Keratinocyte (primary cell): ENCODE data around the gene NUAK1. TPM values are rescaled to one million over a fixed set of nuclear protein-coding genes. Genes with fewer than 3 reads are reported as not detected.

ENCODE experiments used
- DNase-seq: peaks from one replicate; pipeline ENCODE4 v3.0.0-alpha.2; 2011; ENCODE audit warnings: low read depth, missing footprints, low spot score
- FAIRE-seq: peaks from 2 replicates; lab custom pipeline; 2011; peaks lifted over from hg19 to GRCh38; lab: Jason Lieb, UNC
- H2AFZ ChIP-seq: 2 replicates; pipeline ENCODE4 v1.6.0; 2012; ENCODE audit warnings: low read length, control low read depth, inconsistent platforms; ENCODE audit not compliant: control insufficient read depth
- H3K27ac ChIP-seq: 2 replicates; pipeline ENCODE4 v1.5.1; 2011; ENCODE audit warnings: low read length; ENCODE audit not compliant: control insufficient read depth, insufficient read depth
- H3K27me3 ChIP-seq: 3 replicates; pipeline ENCODE4 v1.6.0; 2011; ENCODE audit warnings: low read length; ENCODE audit not compliant: control insufficient read depth, insufficient read depth; ENCODE audit errors: extremely low read depth
- H3K36me3 ChIP-seq, 2 experiments: 2 replicates in 1 of 2; 3 replicates in 1 of 2; pipeline ENCODE4 v1.5.1; 2011; ENCODE audit warnings: low read length in 2 of 2, mild to moderate bottlenecking in 1 of 2; ENCODE audit not compliant: control insufficient read depth in 2 of 2, insufficient read depth in 2 of 2; ENCODE audit errors: extremely low read depth in 1 of 2
- H3K4me1 ChIP-seq: 3 replicates; pipeline ENCODE4 v1.5.1; 2011; ENCODE audit warnings: low read length; ENCODE audit not compliant: control insufficient read depth, insufficient read depth; ENCODE audit errors: extremely low read depth
- H3K4me2 ChIP-seq: 3 replicates; pipeline ENCODE4 v1.6.0; 2011; ENCODE audit warnings: low read depth, low read length; ENCODE audit not compliant: control insufficient read depth, insufficient read depth; ENCODE audit errors: extremely low read depth
- H3K4me3 ChIP-seq, 3 experiments: fragments of 200-600 bp in 1 of 3; sonication (generic) in 1 of 3; 2 replicates in 2 of 3; 3 replicates in 1 of 3; pipeline ENCODE4 v1.5.1; 2011 to 2016; ENCODE audit warnings: low read length in 3 of 3, mild to moderate bottlenecking in 3 of 3, control low read depth in 2 of 3, inconsistent platforms in 1 of 3, low read depth in 1 of 3, mixed read lengths in 1 of 3, mixed run types in 1 of 3, moderate library complexity in 1 of 3; ENCODE audit not compliant: control insufficient read depth in 2 of 3, insufficient read depth in 2 of 3; ENCODE audit errors: extremely low read depth in 1 of 3
- H3K79me2 ChIP-seq: 2 replicates; pipeline ENCODE4 v1.6.0; 2012; ENCODE audit warnings: low read length; ENCODE audit not compliant: control insufficient read depth, insufficient read depth
- H3K9ac ChIP-seq: 3 replicates; pipeline ENCODE4 v1.6.0; 2011; ENCODE audit warnings: low read length; ENCODE audit not compliant: control insufficient read depth, insufficient read depth; ENCODE audit errors: extremely low read depth
- H3K9me1 ChIP-seq: 3 replicates; pipeline ENCODE4 v1.6.0; 2011; ENCODE audit warnings: low read length; ENCODE audit not compliant: control insufficient read depth, insufficient read depth; ENCODE audit errors: extremely low read depth
- H3K9me3 ChIP-seq: 2 replicates; pipeline ENCODE4 v1.5.1; 2012; ENCODE audit warnings: low read depth, low read length; ENCODE audit not compliant: control insufficient read depth
- H4K20me1 ChIP-seq: 3 replicates; pipeline ENCODE4 v1.6.0; 2011; ENCODE audit warnings: low read length; ENCODE audit not compliant: control insufficient read depth, insufficient read depth; ENCODE audit errors: extremely low read depth
- CTCF ChIP-seq, 3 experiments: IDR thresholded peaks in 1 of 3; conservative IDR thresholded peaks in 1 of 3; optimal IDR thresholded peaks in 1 of 3; 2 replicates in 2 of 3; 3 replicates in 1 of 3; pipeline versions ENCODE3 to v1.5.1; 2011; ENCODE audit warnings: low read length in 3 of 3, mild to moderate bottlenecking in 3 of 3, moderate library complexity in 2 of 3, control low read depth in 1 of 3, inconsistent platforms in 1 of 3; ENCODE audit not compliant: insufficient read depth in 2 of 3; ENCODE audit errors: extremely low read depth in 1 of 3
- EZH2 ChIP-seq: IDR thresholded peaks from one replicate; pipeline ENCODE4 v1.6.1; 2012; ENCODE audit warnings: inconsistent platforms, mild to moderate bottlenecking, low read length, moderate library complexity
- dilution Hi-C: fragments of 300-500 bp; cut with MboI; formaldehyde crosslinking; loops from one replicate; pipeline ENCODE4 v1.7.0; 2020; ENCODE audit warnings: low sequenced_read_pairs; ENCODE audit not compliant: extremely low pct_ligation_motif_present
- polyA plus RNA-seq, 5 experiments: library from polyadenylated mRNA; depleted of rRNA in 3 of 5; stranded (reverse) in 3 of 5; stranded (forward) in 1 of 5; unstranded in 1 of 5; fragments of >200 nt; gene quantifications; 1 replicate in 1 of 5; 2 replicates in 3 of 5; 3 replicates in 1 of 5; pipeline versions ENCODE4 v1.2.1 to v1.2.3, GENCODE V29; 2011 to 2012; ENCODE audit warnings: missing spikeins in 2 of 5, low read depth in 1 of 5, low replicate concordance in 1 of 5

The NUAK1 gene
- polyA plus RNA-seq, 1 donor (not counting 4 experiments of a cell fraction or from before 2014, with no cell fraction given), result 12.3 TPM

GRCh38 chr12:106125351-106126095 is 13.2 kb downstream of the NUAK1 start:
- no peak overlapping the region for H3K4me2 ChIP-seq
- dilution Hi-C loops, result no loop called here
- FAIRE-seq, result no peak

GRCh38 chr12:106123551-106124081 is 15.1 kb downstream of the NUAK1 start:
- Histone ChIP-seq H3K27me3 (no peaks in the 10 kb centered on the region), H3K27ac (no peak overlapping the region), H3K9me3 (no peaks in the 10 kb centered on the region), H4K20me1 (no peaks in the 10 kb centered on the region), H3K9me1 (peaks cover 4% of the 10 kb centered on the region), H3K9ac (no peak overlapping the region), H2AFZ (no peak overlapping the region), H3K4me1 (peaks cover 13% of the 10 kb centered on the region), H3K4me2 (no peak overlapping the region), H3K36me3 (peaks cover 0 to 4% of the 10 kb centered on the region in 2 experiments), H3K79me2 (peaks cover 84% of the 10 kb centered on the region), H3K4me3 (no peak overlapping the region)
- no peak for DNase-seq
- dilution Hi-C loops, result no loop called here
- FAIRE-seq, result no peak
- no peak for TF ChIP-seq EZH2

More at GRCh38 chr12:106125351-106126095, 13.2 kb downstream of the NUAK1 start:
- Histone ChIP-seq H3K4me3 (no peak overlapping the region), H4K20me1 (no peaks in the 10 kb centered on the region), H3K4me1 (peaks cover 16% of the 10 kb centered on the region), H3K9ac (no peak overlapping the region), H3K27ac (no peak overlapping the region), H2AFZ (no peak overlapping the region), H3K27me3 (no peaks in the 10 kb centered on the region), H3K79me2 (peaks cover 90% of the 10 kb centered on the region), H3K36me3 (peaks cover 0 to 4% of the 10 kb centered on the region in 2 experiments), H3K9me1 (peaks cover 4% of the 10 kb centered on the region), H3K9me3 (no peaks in the 10 kb centered on the region)
- DNase-seq, result no peak
- TF ChIP-seq CTCF (optimal IDR thresholded peaks at IDR 0.05 in 1 of 3, IDR thresholded peaks at IDR 0.05 in 1 of 3, conservative IDR thresholded peaks at IDR 0.05 in 1 of 3; ENCODE audit: extremely low read depth in 1 of 3, insufficient read depth in 2 of 3, low read length in 3 of 3) (no peak), EZH2 (no peak)
